HCT116 (cell line): ENCODE data around the gene ZBTB7B. TPM values are rescaled to one million over a fixed set of nuclear protein-coding genes. Genes with fewer than 3 reads are reported as not detected.

Source experiments
- ATAC-seq: fragments of 200-7000 bp; cut with Tn5 transposase; 2 replicates; pipeline ENCODE4 v1.9.1; 2020; ENCODE audit warnings: mild to moderate bottlenecking, moderate library complexity
- BruUV-seq: library from RNA; stranded (reverse); fragments of 400-500 nt; replicated peaks from 2 replicates; lab custom pipeline; 2021; lab: Mats Ljungman, UMichigan
- CTCF ChIA-PET: fragments of 300-600 bp; sonication (Branson Sonifier 250); formaldehyde crosslinking; loops from one replicate; lab custom pipeline; 2021; ENCODE audit warnings: antibody characterized with exemption; lab: Charles Lee
- POLR2A ChIA-PET: fragments of 300-600, 350-600 bp; sonication (Branson Sonifier 250); formaldehyde crosslinking; loops from one replicate; lab custom pipeline; 2021; ENCODE audit warnings: antibody characterized with exemption; lab: Charles Lee
- RAD21 ChIA-PET, 2 experiments: fragments of 300-600 bp; sonication (Branson Sonifier 250); formaldehyde crosslinking; loops; one replicate each; lab custom pipeline; 2023; ENCODE audit warnings: low total read pairs in 2 of 2; ENCODE audit not compliant: uncharacterized antibody in 2 of 2, unreplicated experiment in 2 of 2, low non-redundant PET in 1 of 2; lab: Charles Lee
- DNase-seq: peaks from one replicate; pipeline ENCODE4 v3.0.0-alpha.2; 2010; ENCODE audit warnings: low read depth, low spot score
- H2AFZ ChIP-seq: fragments of 200-600 bp; shearing (Covaris generic), sonication (generic); 2 replicates; pipeline ENCODE4 v1.6.1; 2017; ENCODE audit warnings: low read depth, mixed run types, mixed read lengths, antibody characterized with exemption, low read length; ENCODE audit not compliant: poor library complexity, severe bottlenecking
- H3K27ac ChIP-seq: 2 replicates; pipeline ENCODE4 v1.5.1; 2012; ENCODE audit warnings: low read depth, low read length
- H3K27me3 ChIP-seq: fragments of 200-600 bp; sonication (generic); 2 replicates; pipeline ENCODE4 v1.6.1; 2016; ENCODE audit warnings: mixed run types, low read length, mixed read lengths; ENCODE audit not compliant: insufficient read depth
- H3K36me3 ChIP-seq, 2 experiments: fragments of 200-500 bp in 1 of 2; fragments of 200-600 bp in 1 of 2; sonication (Bioruptor generic) in 1 of 2; sonication (generic) in 1 of 2; 2 replicates each; pipeline versions ENCODE4 v1.5.1 to v1.6.1; 2014 to 2016; ENCODE audit warnings: low read length in 2 of 2, inconsistent platforms in 1 of 2, mixed read lengths in 1 of 2, mixed run types in 1 of 2; ENCODE audit not compliant: insufficient read depth in 2 of 2, control insufficient read depth in 1 of 2
- H3K4me1 ChIP-seq, 2 experiments: fragments of 200-600 bp in 1 of 2; sonication (generic) in 1 of 2; 2 replicates each; pipeline versions ENCODE4 v1.5.1 to v1.6.1; 2012 to 2017; ENCODE audit warnings: low read length in 2 of 2, inconsistent platforms in 1 of 2, mild to moderate bottlenecking in 1 of 2, mixed read lengths in 1 of 2, mixed run types in 1 of 2, moderate library complexity in 1 of 2; ENCODE audit not compliant: insufficient read depth in 2 of 2, control insufficient read depth in 1 of 2
- H3K4me2 ChIP-seq: fragments of 200-600 bp; sonication (generic); 2 replicates; pipeline ENCODE4 v1.6.1; 2017; ENCODE audit warnings: mixed run types, low read length, mixed read lengths
- H3K4me3 ChIP-seq, 2 experiments: fragments of 200-600 bp in 1 of 2; sonication (generic) in 1 of 2; replicated peaks in 1 of 2; 2 replicates each; pipeline ENCODE4 v1.5.1; 2011 to 2016; ENCODE audit warnings: low read length in 2 of 2, control low read depth in 1 of 2, low read depth in 1 of 2, mild to moderate bottlenecking in 1 of 2, mixed read lengths in 1 of 2, mixed run types in 1 of 2
- H3K79me2 ChIP-seq: fragments of 200-600 bp; sonication (generic); 2 replicates; pipeline ENCODE4 v1.6.1; 2017; ENCODE audit warnings: mild to moderate bottlenecking, mixed run types, low read length, moderate library complexity, mixed read lengths; ENCODE audit not compliant: insufficient read depth
- H3K9ac ChIP-seq: fragments of 200-600 bp; sonication (generic); 2 replicates; pipeline ENCODE4 v1.6.1; 2016; ENCODE audit warnings: low read length, mixed read lengths
- H3K9me2 ChIP-seq: fragments of 200-600 bp; sonication (generic), shearing (Covaris generic); 2 replicates; pipeline ENCODE4 v1.6.1; 2017; ENCODE audit warnings: mixed run types, mild to moderate bottlenecking, moderate library complexity; ENCODE audit not compliant: insufficient read depth
- H3K9me3 ChIP-seq, 2 experiments: fragments of 200-500 bp in 1 of 2; fragments of 200-600 bp in 1 of 2; sonication (Bioruptor generic) in 1 of 2; sonication (generic) in 1 of 2; 2 replicates each; pipeline ENCODE4 v1.6.1; 2014 to 2017; ENCODE audit warnings: low read length in 2 of 2, mixed read lengths in 2 of 2, inconsistent platforms in 1 of 2, low read depth in 1 of 2, mild to moderate bottlenecking in 1 of 2, mixed run types in 1 of 2, moderate library complexity in 1 of 2; ENCODE audit not compliant: control insufficient read depth in 1 of 2, insufficient read depth in 1 of 2
- H4K20me1 ChIP-seq: fragments of 200-600 bp; sonication (generic), shearing (Covaris generic); 2 replicates; pipeline ENCODE4 v1.6.1; 2017; ENCODE audit warnings: mixed run types, mild to moderate bottlenecking, moderate library complexity; ENCODE audit not compliant: insufficient read depth
- CBX3 ChIP-seq: IDR thresholded peaks from 2 replicates; pipeline ENCODE4 v1.6.1; 2012; ENCODE audit warnings: low read depth
- CEBPB ChIP-seq: IDR thresholded peaks from 2 replicates; pipeline ENCODE4 v1.6.1; 2012; ENCODE audit warnings: low read depth
- EGR1 ChIP-seq: IDR thresholded peaks from 2 replicates; pipeline ENCODE4 v1.6.1; 2012; ENCODE audit warnings: low read depth
- ELF1 ChIP-seq: IDR thresholded peaks from 2 replicates; pipeline ENCODE4 v1.6.1; 2012; ENCODE audit warnings: low read depth, borderline replicate concordance
- EZH2phosphoT487 ChIP-seq: fragments of 200-600 bp; IDR thresholded peaks from 2 replicates; pipeline ENCODE4 v1.6.1; 2018; ENCODE audit warnings: antibody characterized with exemption, borderline replicate concordance
- FOSL1 ChIP-seq: IDR thresholded peaks from 2 replicates; pipeline ENCODE4 v1.6.1; 2012; ENCODE audit warnings: low read depth
- JUND ChIP-seq: IDR thresholded peaks from 2 replicates; pipeline ENCODE4 v1.6.1; 2012
- RAD21 ChIP-seq: IDR thresholded peaks from 2 replicates; pipeline ENCODE4 v1.6.1; 2012; ENCODE audit warnings: low read depth, mild to moderate bottlenecking
- SIN3A ChIP-seq: IDR thresholded peaks from 2 replicates; pipeline ENCODE4 v1.6.1; 2012; ENCODE audit warnings: low read depth
- SP1 ChIP-seq: IDR thresholded peaks from 2 replicates; pipeline ENCODE4 v1.6.1; 2012; ENCODE audit warnings: low read depth
- SRF ChIP-seq: IDR thresholded peaks from 2 replicates; pipeline ENCODE4 v1.6.1; 2012; ENCODE audit warnings: low read depth
- TCF7L2 ChIP-seq: IDR thresholded peaks from 2 replicates; pipeline ENCODE4 v1.7.0; 2011; ENCODE audit warnings: borderline replicate concordance, inconsistent platforms; ENCODE audit not compliant: insufficient read depth, insufficient read length; ENCODE audit errors: extremely low read depth
- YY1 ChIP-seq: IDR thresholded peaks from 2 replicates; pipeline ENCODE4 v1.6.1; 2011; ENCODE audit warnings: low read length, low read depth, moderate library complexity, mild to moderate bottlenecking; ENCODE audit not compliant: insufficient replicate concordance; ENCODE audit errors: extremely low read depth
- ZNF274 ChIP-seq: fragments of 200-500 bp; sonication (Bioruptor generic); IDR thresholded peaks from 2 replicates; pipeline ENCODE4 v1.6.1; 2014; ENCODE audit warnings: mild to moderate bottlenecking, low read depth, low read length, inconsistent platforms
- intact Hi-C: fragments of 100-400 bp; cut with micrococcal nuclease; formaldehyde crosslinking; loops from 2 replicates; pipeline ENCODE4 v1.10.0; 2022
- total RNA-seq: library from RNA; stranded (reverse); gene quantifications from one replicate; pipeline ENCODE4 v1.2.1, GENCODE V29; 2021; ENCODE audit not compliant: unreplicated experiment
- TF ChIP-seq, protein P1 (sequence below): IDR thresholded peaks from 2 replicates; pipeline ENCODE4 v1.6.1; 2012
- TF ChIP-seq, protein P2 (sequence below): IDR thresholded peaks from 2 replicates; pipeline ENCODE4 v1.6.1; 2012
- TF ChIP-seq, protein P3 (sequence below): IDR thresholded peaks from 2 replicates; pipeline ENCODE4 v1.6.1; 2011; ENCODE audit warnings: mild to moderate bottlenecking, low read length, moderate library complexity; ENCODE audit not compliant: insufficient replicate concordance; ENCODE audit errors: extremely low read depth
- TF ChIP-seq, protein P4 (sequence below), 3 experiments: fragments of 200-600 bp in 1 of 3; sonication (generic) in 1 of 3; IDR thresholded peaks in 2 of 3; conservative IDR thresholded peaks in 1 of 3; 2 replicates each; pipeline ENCODE4 v1.5.1; 2012 to 2017; ENCODE audit warnings: low read depth in 2 of 3, low read length in 2 of 3, antibody characterized with exemption in 1 of 3, borderline replicate concordance in 1 of 3, control low read depth in 1 of 3, mild to moderate bottlenecking in 1 of 3, mixed read lengths in 1 of 3, mixed run types in 1 of 3, moderate library complexity in 1 of 3; ENCODE audit not compliant: insufficient read depth in 1 of 3

The ZBTB7B gene
- total RNA-seq, 1 experiment from 2014 or later = 57.0 TPM

DNA sequence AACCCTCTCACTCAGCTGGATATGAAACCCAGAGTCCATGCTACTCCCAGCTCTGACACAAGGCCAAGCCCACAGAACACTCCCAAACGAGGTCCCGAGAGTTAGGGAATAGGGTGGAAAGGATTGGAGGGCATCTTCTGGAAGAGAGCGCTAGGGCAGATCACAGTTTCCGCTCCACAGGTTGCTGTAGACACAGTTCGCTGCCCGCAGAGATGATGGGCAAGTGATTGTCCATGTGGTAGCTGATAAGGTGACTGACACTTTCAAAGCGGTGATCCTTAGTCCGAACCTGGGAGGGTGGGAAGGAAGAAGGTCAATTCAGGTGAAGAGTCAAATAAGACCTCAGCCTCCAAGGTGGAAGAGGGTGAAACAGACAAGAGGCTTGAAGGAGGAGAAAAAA lies 39.0 kb upstream of the ZBTB7B start (continued):
- TF ChIP-seq ZNF274 = no peak
- TF ChIP-seq, protein P1, sequence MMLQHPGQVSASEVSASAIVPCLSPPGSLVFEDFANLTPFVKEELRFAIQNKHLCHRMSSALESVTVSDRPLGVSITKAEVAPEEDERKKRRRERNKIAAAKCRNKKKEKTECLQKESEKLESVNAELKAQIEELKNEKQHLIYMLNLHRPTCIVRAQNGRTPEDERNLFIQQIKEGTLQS = no peak
- TF ChIP-seq, protein P2, sequence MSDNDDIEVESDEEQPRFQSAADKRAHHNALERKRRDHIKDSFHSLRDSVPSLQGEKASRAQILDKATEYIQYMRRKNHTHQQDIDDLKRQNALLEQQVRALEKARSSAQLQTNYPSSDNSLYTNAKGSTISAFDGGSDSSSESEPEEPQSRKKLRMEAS = no peak
- no peak for TF ChIP-seq SRF
- TF ChIP-seq TCF7L2 = no peak
- no peak for TF ChIP-seq JUND
- no peak for TF ChIP-seq SIN3A
- TF ChIP-seq, all 23 proteins: peak for 0

DNA sequence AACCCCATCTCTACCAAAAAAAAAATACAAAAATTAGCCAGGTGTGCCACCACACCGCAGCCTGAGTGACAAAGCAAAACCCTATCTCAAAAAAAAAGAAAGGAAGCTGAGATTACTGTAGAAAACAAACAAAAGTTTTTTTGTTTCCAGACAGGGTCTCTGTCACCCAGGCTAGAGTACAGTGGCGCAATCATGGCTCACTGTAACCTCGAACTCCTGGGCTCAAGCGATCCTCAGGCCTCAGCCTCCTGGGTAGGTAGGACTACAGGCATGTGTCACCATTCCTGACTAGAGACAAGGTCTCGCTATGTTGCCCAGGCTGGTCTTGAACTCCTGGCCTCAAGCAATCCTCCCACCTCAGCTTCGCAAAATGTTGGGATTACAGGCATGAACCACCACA lies 38.2 kb upstream of the ZBTB7B start:
- CTCF ChIA-PET = no interaction called here
- peaks cover 53% of the 10 kb centered on the region for H3K79me2 ChIP-seq

More for the DNA sequence above, 38.2 kb upstream of the ZBTB7B start:
- H4K20me1 ChIP-seq = no peaks in the 10 kb centered on the region
- no peaks in the 10 kb centered on the region for H3K9me3 ChIP-seq
- POLR2A ChIA-PET = interaction anchor here (1.0 to 1.4 kb wide), 2 partner anchors 8 to 9 kb away, joined by 3 to 5 read pairs; no protein-coding TSS in a partner anchor
- H3K4me1 ChIP-seq = peaks cover 13 to 42% of the 10 kb centered on the region in 2 experiments
- H3K4me3 ChIP-seq = no peak overlapping the region
- no peak overlapping the region for H2AFZ ChIP-seq
- H3K9ac ChIP-seq = no peak overlapping the region
- peaks cover 26 to 54% of the 10 kb centered on the region in 2 experiments; a peak in 3 of 4 replicates for H3K36me3 ChIP-seq
- ATAC-seq (no peak), DNase-seq (no peak)
- intact Hi-C loops = loop anchor here (5.0 kb wide), 1 partner anchor 33 kb away; no protein-coding TSS in a partner anchor
- no peaks in the 10 kb centered on the region for H3K27me3 ChIP-seq
- BruUV-seq = no TSS peak
- RAD21 ChIA-PET = no interaction called here
- TF ChIP-seq RAD21 (no peak), SIN3A (no peak), FOSL1 (no peak), YY1 (no peak), ELF1 (no peak), EGR1 (no peak), SP1 (no peak), CEBPB (no peak), TCF7L2 (no peak), CBX3 (no peak), SRF (no peak), ZNF274 (no peak), JUND (no peak), EZH2phosphoT487 (no peak)
- TF ChIP-seq, protein P3, sequence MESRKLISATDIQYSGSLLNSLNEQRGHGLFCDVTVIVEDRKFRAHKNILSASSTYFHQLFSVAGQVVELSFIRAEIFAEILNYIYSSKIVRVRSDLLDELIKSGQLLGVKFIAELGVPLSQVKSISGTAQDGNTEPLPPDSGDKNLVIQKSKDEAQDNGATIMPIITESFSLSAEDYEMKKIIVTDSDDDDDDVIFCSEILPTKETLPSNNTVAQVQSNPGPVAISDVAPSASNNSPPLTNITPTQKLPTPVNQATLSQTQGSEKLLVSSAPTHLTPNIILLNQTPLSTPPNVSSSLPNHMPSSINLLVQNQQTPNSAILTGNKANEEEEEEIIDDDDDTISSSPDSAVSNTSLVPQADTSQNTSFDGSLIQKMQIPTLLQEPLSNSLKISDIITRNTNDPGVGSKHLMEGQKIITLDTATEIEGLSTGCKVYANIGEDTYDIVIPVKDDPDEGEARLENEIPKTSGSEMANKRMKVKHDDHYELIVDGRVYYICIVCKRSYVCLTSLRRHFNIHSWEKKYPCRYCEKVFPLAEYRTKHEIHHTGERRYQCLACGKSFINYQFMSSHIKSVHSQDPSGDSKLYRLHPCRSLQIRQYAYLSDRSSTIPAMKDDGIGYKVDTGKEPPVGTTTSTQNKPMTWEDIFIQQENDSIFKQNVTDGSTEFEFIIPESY = no peak
- TF ChIP-seq, protein P2 = no peak
- TF ChIP-seq, protein P1 = no peak
- TF ChIP-seq, protein P4, sequence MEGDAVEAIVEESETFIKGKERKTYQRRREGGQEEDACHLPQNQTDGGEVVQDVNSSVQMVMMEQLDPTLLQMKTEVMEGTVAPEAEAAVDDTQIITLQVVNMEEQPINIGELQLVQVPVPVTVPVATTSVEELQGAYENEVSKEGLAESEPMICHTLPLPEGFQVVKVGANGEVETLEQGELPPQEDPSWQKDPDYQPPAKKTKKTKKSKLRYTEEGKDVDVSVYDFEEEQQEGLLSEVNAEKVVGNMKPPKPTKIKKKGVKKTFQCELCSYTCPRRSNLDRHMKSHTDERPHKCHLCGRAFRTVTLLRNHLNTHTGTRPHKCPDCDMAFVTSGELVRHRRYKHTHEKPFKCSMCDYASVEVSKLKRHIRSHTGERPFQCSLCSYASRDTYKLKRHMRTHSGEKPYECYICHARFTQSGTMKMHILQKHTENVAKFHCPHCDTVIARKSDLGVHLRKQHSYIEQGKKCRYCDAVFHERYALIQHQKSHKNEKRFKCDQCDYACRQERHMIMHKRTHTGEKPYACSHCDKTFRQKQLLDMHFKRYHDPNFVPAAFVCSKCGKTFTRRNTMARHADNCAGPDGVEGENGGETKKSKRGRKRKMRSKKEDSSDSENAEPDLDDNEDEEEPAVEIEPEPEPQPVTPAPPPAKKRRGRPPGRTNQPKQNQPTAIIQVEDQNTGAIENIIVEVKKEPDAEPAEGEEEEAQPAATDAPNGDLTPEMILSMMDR (IDR thresholded peaks at IDR 0.05 in 2 of 3, conservative IDR thresholded peaks at IDR 0.05 in 1 of 3; ENCODE audit: borderline replicate concordance in 1 of 3, insufficient read depth in 1 of 3, low read depth in 2 of 3, low read length in 2 of 3) = no peak
- TF ChIP-seq, all 23 proteins: peak for 0
- no peaks in the 10 kb centered on the region for H3K9me2 ChIP-seq
- H3K4me2 ChIP-seq = no peak overlapping the region
- peak overlapping the region; percentile 24 for H3K27ac ChIP-seq
